Measurements from ENCODE around the gene VDR.
A peak's percentile ranks its signal among the peaks of the same experiment; 100 is the strongest.

Gene VDR

DNA sequence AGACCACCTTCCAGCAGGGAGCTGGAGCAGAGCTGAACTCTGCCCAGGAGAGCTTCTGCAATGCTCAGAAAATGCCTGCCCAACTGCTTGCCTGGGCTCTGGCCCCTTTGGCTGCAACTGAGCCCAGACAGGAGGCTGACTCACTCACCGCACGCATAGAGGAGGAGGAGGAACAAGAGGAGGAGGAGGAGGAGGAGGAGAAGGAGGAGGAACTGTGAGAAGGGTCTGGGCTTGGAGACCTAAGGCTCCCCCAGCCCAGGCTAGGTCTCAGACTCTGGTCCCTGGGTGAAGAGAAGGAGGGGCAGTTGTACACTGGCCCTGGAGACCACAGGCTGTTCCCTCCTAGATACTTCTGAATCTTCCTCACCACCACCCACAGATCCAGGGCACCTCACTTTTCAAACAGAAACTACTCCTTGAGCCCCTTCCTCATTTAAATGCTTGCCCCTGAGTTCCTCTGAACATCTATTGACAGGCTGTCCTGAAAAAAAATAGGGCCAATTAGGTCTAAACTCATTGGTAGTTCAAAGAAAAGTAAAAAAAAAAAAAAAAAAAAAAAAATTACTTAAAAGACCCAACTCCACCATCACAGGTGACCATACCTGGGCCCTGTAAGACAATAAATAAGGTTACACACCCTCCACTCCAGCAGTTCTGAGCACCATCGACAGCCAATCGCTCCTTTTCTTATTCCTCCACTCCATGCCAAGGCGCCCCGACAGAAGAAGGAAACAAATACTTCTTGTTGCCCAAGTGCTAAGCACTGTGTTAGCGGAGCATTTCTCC lies 674 bp downstream of the VDR start:
- 0 out of 2 replicates have a peak, but pooled peaks have one; percentile 4 for TF ChIP-seq POLR2AphosphoS5 (IDR thresholded peaks at IDR 0.05; ENCODE audit: low read depth, low read length)
- no peak for TF ChIP-seq FOXP2 (optimal IDR thresholded peaks at IDR 0.05; ENCODE audit: borderline replicate concordance, extremely low read depth, extremely low read length, insufficient read depth)
- TF ChIP-seq TAF1 (IDR thresholded peaks at IDR 0.05; ENCODE audit: borderline replicate concordance, insufficient read depth, low read length) = peak; percentile 28; the same call in 1 of the 2 replicates

DNA sequence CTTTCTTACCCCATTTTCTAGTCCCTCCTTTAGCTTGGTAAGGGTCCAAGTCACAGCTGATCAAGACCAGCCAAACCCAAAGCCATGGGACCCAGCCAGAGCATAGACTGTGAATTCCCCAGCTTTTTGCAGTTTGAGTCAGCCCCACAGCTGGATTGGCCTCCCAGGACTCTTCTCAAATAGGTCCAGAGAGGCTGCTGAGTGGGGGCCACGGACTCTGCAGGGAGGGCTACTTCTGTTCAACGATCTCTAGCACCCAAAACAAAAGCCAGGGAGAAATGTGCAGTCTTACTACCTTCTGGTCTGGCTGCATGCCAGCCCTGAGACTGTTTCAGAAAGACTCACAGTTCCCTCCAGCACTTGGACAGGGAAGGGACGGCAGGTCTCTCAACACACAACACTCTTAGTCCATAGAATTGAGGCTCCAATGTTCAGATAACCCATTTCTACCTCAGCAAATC lies 1.6 kb downstream of the VDR start:
- TF ChIP-seq SIN3A (IDR thresholded peaks at IDR 0.05; ENCODE audit: borderline replicate concordance, insufficient read depth, low read length) = no peak
- TF ChIP-seq REST (IDR thresholded peaks at IDR 0.05; ENCODE audit: insufficient read depth in 1 of 2, low read depth in 2 of 2, low read length in 2 of 2) = peak; percentile 56 to 76; a peak in 2 of 4 replicates

DNA sequence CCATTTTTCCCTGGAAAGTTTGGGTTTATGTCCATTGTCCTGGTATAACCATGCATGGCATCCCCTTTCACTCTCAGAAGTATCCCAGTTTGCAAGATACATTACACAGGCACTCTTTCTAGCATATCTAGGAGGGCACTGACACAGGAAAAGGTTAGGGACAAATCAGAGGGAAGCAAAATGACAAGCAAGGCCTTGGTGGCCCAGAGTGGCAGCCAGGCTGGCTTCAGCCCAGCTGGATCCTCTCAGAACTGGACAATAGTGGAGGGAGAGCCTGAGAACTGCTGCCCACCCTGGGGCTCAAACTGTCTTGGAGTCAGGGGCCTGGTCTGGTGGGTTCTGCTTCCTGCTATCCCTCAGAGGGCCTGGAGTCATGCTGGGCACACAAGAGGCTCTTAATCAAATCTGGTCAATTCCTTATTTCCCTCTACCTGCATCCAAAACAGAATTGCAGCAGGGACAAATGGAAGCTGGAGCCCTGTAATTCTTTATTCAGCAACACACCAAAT lies 2.6 kb downstream of the VDR start:
- no peak for TF ChIP-seq FOXP2 (optimal IDR thresholded peaks at IDR 0.05; ENCODE audit: borderline replicate concordance, extremely low read depth, extremely low read length, insufficient read depth)
- no peak for TF ChIP-seq REST (IDR thresholded peaks at IDR 0.05; ENCODE audit: insufficient read depth in 1 of 2, low read depth in 2 of 2, low read length in 2 of 2)
- TF ChIP-seq SIN3A (IDR thresholded peaks at IDR 0.05; ENCODE audit: borderline replicate concordance, insufficient read depth, low read length) = no peak
- TF ChIP-seq TAF1 (IDR thresholded peaks at IDR 0.05; ENCODE audit: borderline replicate concordance, insufficient read depth, low read length) = no peak
- TF ChIP-seq POLR2AphosphoS5 (IDR thresholded peaks at IDR 0.05; ENCODE audit: low read depth, low read length) = no peak

GRCh38 chr12:47901718-47902093 lies 3.1 kb downstream of the VDR start:
- TF ChIP-seq FOXP2 (optimal IDR thresholded peaks at IDR 0.05; ENCODE audit: borderline replicate concordance, extremely low read depth, extremely low read length, insufficient read depth) = no peak
- TF ChIP-seq REST (IDR thresholded peaks at IDR 0.05; ENCODE audit: insufficient read depth in 1 of 2, low read depth in 2 of 2, low read length in 2 of 2) = no peak
- TF ChIP-seq POLR2AphosphoS5 (IDR thresholded peaks at IDR 0.05; ENCODE audit: low read depth, low read length) = no peak
- no peak for TF ChIP-seq TAF1 (IDR thresholded peaks at IDR 0.05; ENCODE audit: borderline replicate concordance, insufficient read depth, low read length)
- no peak for TF ChIP-seq SIN3A (IDR thresholded peaks at IDR 0.05; ENCODE audit: borderline replicate concordance, insufficient read depth, low read length)

DNA sequence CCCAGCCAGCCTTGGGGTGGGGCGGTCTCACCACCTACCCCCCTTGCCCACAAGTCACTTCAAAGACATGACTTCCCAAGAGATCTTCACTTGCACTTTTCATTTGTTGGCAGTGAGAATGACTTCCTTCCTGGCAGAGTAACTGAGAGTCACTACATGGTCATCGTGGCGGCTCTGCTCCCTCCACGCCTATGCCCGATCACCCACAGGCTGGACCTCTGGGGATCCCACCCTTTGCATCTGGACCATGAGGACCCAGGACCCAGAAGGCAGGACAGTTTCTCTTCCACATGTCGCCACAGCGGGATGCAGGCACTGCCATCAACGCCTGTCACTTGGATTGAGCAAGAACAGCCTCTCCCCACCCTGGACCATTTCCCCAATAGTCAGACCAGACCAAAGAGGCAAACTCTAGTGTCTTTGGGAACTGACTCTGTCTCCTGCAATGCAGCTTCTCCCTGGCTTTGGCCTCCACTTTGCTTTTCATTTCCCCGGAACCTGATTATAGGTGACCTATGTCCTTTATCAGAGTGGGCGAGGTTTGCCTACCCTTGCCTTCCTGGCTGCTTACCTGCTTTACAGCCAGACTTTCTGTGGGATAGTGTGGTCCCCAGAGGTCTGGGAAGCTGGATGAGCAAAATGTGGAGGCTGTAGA lies 3.6 kb downstream of the VDR start:
- TF ChIP-seq TAF1 (IDR thresholded peaks at IDR 0.05; ENCODE audit: borderline replicate concordance, insufficient read depth, low read length) (no peak), REST (IDR thresholded peaks at IDR 0.05; ENCODE audit: insufficient read depth in 1 of 2, low read depth in 2 of 2, low read length in 2 of 2) (no peak), POLR2AphosphoS5 (IDR thresholded peaks at IDR 0.05; ENCODE audit: low read depth, low read length) (no peak), SIN3A (IDR thresholded peaks at IDR 0.05; ENCODE audit: borderline replicate concordance, insufficient read depth, low read length) (no peak), FOXP2 (optimal IDR thresholded peaks at IDR 0.05; ENCODE audit: borderline replicate concordance, extremely low read depth, extremely low read length, insufficient read depth) (no peak)
